ENCODE results near the gene CCDC117.

The CCDC117 gene

DNA sequence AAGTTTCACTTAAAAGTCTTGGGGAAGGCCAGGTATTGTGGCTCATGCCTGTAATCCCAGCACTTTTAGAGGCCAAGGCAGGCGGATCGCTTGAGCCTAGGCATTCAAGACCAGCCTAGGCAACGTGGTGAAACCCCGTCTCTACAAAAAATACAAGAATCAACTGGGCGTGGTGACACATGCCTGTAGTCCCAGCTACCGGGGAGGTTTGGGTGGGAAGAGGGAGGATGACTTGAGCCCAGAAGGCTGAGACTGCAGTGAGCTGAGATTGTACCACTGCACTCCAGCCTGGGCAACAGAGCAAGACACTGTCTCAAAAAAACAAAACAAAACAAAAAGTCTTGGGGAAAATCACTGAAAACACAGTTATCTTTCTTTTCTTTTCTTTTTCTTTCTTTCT is 43.2 kb downstream of the CCDC117 start:
- DNase-seq: no peak
- TF ChIP-seq, protein P1, sequence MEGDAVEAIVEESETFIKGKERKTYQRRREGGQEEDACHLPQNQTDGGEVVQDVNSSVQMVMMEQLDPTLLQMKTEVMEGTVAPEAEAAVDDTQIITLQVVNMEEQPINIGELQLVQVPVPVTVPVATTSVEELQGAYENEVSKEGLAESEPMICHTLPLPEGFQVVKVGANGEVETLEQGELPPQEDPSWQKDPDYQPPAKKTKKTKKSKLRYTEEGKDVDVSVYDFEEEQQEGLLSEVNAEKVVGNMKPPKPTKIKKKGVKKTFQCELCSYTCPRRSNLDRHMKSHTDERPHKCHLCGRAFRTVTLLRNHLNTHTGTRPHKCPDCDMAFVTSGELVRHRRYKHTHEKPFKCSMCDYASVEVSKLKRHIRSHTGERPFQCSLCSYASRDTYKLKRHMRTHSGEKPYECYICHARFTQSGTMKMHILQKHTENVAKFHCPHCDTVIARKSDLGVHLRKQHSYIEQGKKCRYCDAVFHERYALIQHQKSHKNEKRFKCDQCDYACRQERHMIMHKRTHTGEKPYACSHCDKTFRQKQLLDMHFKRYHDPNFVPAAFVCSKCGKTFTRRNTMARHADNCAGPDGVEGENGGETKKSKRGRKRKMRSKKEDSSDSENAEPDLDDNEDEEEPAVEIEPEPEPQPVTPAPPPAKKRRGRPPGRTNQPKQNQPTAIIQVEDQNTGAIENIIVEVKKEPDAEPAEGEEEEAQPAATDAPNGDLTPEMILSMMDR (IDR thresholded peaks at IDR 0.05): no peak
- Mint-ChIP-seq H3K9me3 (no peaks in the 10 kb centered on the region), H3K36me3 (ENCODE audit: low read depth) (no peaks in the 10 kb centered on the region), H3K4me3 (no peak overlapping the region), H3K27me3 (ENCODE audit: low read depth, poor library complexity) (peaks cover 3% of the 10 kb centered on the region), H3K4me1 (peaks cover 57% of the 10 kb centered on the region), H3K27ac (no peak overlapping the region)

DNA sequence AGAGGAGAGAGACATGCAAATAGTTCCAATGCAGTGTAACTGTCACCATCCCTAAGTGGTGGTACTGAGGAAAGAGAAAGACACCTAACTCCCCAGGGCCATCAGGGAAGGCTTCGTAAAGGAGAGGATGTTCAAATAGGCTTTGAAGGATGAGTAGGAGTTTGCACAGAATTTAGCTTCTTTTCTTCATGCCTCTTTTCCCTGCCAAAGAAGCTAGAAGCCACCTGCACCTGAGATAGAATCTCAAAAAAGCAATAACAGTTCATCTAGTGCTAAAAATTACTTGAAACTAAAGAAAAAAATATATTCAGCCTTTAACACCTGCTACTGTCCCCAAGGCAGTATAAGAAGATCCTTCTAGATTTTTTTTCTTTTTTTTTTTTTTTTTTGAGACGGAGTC is 44.6 kb downstream of the CCDC117 start:
- Mint-ChIP-seq H3K36me3 (ENCODE audit: low read depth) (no peaks in the 10 kb centered on the region), H3K4me1 (peaks cover 53% of the 10 kb centered on the region), H3K9me3 (no peaks in the 10 kb centered on the region), H3K27me3 (ENCODE audit: low read depth, poor library complexity) (no peaks in the 10 kb centered on the region), H3K27ac (no peak overlapping the region), H3K4me3 (no peak overlapping the region)
- TF ChIP-seq, protein P1 (IDR thresholded peaks at IDR 0.05): no peak
- DNase-seq: no peak

DNA sequence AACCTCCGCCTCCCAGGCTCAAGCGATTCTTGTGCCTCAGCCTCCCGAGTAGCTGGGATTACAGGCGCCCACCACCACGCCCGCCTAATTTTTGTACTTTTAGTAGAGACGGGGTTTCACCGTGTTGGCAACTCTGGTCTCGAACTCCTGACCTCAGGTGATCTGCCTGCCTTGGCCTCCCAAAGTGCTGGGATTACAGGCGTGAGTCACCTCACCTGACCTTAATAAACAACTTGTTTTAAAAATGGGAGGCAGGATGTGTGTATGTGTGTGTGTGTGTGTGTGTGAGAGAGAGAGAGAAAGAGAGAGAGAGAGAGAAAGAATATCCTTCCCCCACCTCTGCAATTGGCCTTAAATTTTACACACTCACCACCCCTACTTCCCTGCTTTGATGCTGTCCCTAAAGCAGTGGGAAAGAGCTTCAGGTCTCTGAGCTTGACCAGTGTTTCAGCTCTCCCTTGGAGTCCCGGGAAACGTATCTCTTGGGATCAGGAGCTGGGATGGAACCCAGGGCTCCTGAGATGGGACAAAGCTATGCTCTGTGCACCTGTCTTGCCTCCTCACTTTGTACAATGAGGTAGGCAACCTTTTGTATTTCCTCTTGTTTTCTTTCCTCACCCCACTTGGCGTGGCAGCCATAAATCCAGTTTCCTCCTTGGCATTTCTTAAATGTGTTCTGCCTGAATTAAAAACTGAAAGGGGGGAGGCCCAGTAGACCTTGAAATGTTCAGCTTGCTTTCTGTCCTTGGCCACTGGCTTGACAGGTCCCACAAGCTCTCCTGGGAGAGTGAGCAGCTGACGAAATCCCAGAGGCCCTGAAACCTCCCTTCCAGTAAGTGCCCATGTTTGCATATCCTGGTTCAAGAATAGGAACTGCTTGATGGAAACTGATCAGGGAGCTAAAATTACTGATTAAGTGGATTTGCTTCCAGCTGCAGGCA is 45.7 kb downstream of the CCDC117 start:
- H3K27ac Mint-ChIP-seq: peak overlapping the region; percentile 90

DNA sequence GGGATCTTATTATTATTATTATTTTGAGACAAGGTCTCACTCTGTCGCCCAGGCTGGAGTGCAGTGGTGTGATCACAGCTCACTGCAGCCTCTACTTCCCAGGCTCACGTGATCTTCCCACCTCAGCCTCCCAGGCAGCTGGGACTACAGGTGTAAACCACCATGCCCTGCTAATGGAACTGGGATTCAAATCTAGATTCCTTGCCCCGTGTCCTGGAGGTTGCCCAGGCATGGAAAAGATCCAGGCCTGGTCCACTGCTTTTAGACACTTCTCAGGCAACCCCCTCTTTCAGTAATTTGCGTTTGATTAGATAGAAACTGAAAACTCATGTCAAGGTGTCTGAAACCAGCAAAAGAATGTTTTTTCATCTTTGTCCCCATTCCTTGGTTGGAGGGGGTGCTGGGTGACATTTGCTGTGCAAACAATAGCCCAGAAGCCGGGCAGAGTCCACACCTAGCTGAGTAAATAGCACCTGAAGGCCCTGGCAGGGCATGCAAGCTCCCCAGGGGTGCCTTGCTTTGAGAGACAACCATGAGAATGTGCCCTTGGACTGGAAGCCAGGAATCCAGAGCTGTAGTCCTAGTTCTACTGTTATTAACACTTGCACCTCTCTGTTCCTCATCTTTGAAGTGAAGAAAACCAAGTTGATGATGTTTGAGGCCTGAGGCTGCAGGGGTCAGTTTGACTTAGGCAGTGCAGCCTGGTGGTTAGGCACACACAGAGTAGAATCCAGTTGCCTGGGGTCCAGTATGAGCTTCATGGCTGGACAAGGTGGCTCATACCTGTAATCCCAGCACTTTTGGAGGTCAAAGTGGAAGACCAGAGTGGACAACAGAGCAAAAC is 47.0 kb downstream of the CCDC117 start:
- Mint-ChIP-seq H3K27ac (no peak overlapping the region), H3K4me1 (peaks cover 45% of the 10 kb centered on the region), H3K36me3 (ENCODE audit: low read depth) (no peaks in the 10 kb centered on the region), H3K27me3 (ENCODE audit: low read depth, poor library complexity) (no peaks in the 10 kb centered on the region), H3K9me3 (no peaks in the 10 kb centered on the region), H3K4me3 (no peak overlapping the region)
- TF ChIP-seq, protein P1 (IDR thresholded peaks at IDR 0.05): no peak
- DNase-seq: no peak

More for the DNA sequence above, 45.7 kb downstream of the CCDC117 start:
- Mint-ChIP-seq H3K4me1 (peaks cover 52% of the 10 kb centered on the region), H3K36me3 (ENCODE audit: low read depth) (no peaks in the 10 kb centered on the region), H3K9me3 (no peaks in the 10 kb centered on the region), H3K27me3 (ENCODE audit: low read depth, poor library complexity) (no peaks in the 10 kb centered on the region), H3K4me3 (no peak overlapping the region)
- DNase-seq: no peak
- TF ChIP-seq, protein P1 (IDR thresholded peaks at IDR 0.05): no peak

DNA sequence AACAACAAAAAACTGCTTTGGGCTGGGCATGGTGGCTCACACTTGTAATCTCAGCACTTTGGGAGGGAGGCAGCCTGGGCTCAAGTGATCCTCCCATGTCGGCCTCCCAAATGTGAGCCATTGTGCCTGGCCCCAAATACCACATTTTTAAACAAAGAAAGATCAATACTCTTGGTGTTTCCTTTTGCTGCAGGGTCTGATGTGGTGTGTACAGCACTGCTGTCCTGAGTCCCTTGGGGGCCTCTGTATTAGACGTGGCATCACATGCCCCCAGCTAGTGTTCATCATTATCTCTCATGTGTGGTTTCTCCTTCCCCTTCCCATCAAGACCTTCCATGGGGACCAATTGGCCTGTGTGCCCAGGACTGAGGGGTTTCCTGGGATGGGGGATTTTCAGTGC is 48.4 kb downstream of the CCDC117 start:
- no peak overlapping the region for H3K27ac Mint-ChIP-seq
- peaks cover 36% of the 10 kb centered on the region for H3K4me1 Mint-ChIP-seq
- H3K9me3 Mint-ChIP-seq: no peaks in the 10 kb centered on the region
- peaks cover 5% of the 10 kb centered on the region for H3K36me3 Mint-ChIP-seq (ENCODE audit: low read depth)
- DNase-seq: no peak
- H3K4me3 Mint-ChIP-seq: no peak overlapping the region
- TF ChIP-seq, protein P1 (IDR thresholded peaks at IDR 0.05): no peak
- no peaks in the 10 kb centered on the region for H3K27me3 Mint-ChIP-seq (ENCODE audit: low read depth, poor library complexity)

Measured in nephron progenitor cell (in vitro differentiated cells).